IMR-90 (cell line): ENCODE measurements around the gene KRT16. TPM values are rescaled to one million over a fixed set of nuclear protein-coding genes. Genes with fewer than 3 reads are reported as not detected.

Experiments used
- ATAC-seq: fragments of 200-7000 bp; cut with Tn5 transposase; 2 replicates; pipeline ENCODE4 v1.9.1; 2020; ENCODE audit warnings: low read depth, mild to moderate bottlenecking, moderate library complexity
- BruUV-seq: library from RNA; stranded (reverse); fragments of 400-500 nt; replicated peaks from 2 replicates; lab custom pipeline; 2021; lab: Mats Ljungman, UMichigan
- CTCF ChIA-PET: fragments of 300-600 bp; formaldehyde crosslinking; extraction: SDS; loops from one replicate; lab custom pipeline; 2021; ENCODE audit warnings: antibody characterized with exemption; lab: Yijun Ruan, JAX
- POLR2A ChIA-PET: fragments of 300-600 bp; sonication (Branson Sonifier 250); formaldehyde crosslinking; loops from one replicate; lab custom pipeline; 2022; ENCODE audit warnings: antibody characterized with exemption; ENCODE audit not compliant: unreplicated experiment; lab: Charles Lee
- DNase-seq: peaks from one replicate; pipeline ENCODE4 v3.0.0; 2013
- H2AFZ ChIP-seq: replicated peaks from 2 replicates; pipeline ENCODE3; 2013; ENCODE audit warnings: low read length, mild to moderate bottlenecking; ENCODE audit not compliant: poor library complexity
- H2AK5ac ChIP-seq: 2 replicates; pipeline ENCODE4 v1.6.1; 2013; ENCODE audit warnings: low read depth, low read length, inconsistent platforms
- H2AK9ac ChIP-seq: replicated peaks from 2 replicates; pipeline ENCODE3; 2013; ENCODE audit warnings: mild to moderate bottlenecking, low read depth, low read length, moderate library complexity; ENCODE audit not compliant: poor library complexity
- H2BK120ac ChIP-seq: 2 replicates; pipeline ENCODE4 v1.6.1; 2013; ENCODE audit warnings: low read depth, low read length, inconsistent platforms
- H2BK15ac ChIP-seq: 3 replicates; pipeline ENCODE4 v1.6.1; 2013; ENCODE audit warnings: low read depth, low read length, inconsistent platforms
- H2BK20ac ChIP-seq: 2 replicates; pipeline ENCODE4 v1.6.1; 2013; ENCODE audit warnings: low read depth, mild to moderate bottlenecking, inconsistent platforms, low read length, moderate library complexity
- H2BK5ac ChIP-seq: 2 replicates; pipeline ENCODE4 v1.6.1; 2013; ENCODE audit warnings: mild to moderate bottlenecking, low read depth, low read length, inconsistent platforms; ENCODE audit not compliant: poor library complexity, severe bottlenecking
- H3K14ac ChIP-seq: replicated peaks from 2 replicates; pipeline ENCODE4 v1.6.1; 2013; ENCODE audit warnings: low read depth, low read length, inconsistent platforms
- H3K18ac ChIP-seq: 2 replicates; pipeline ENCODE4 v1.6.1; 2013; ENCODE audit warnings: low read depth, low read length, control low read depth
- H3K23ac ChIP-seq: 2 replicates; pipeline ENCODE4 v1.6.1; 2013; ENCODE audit warnings: low read depth, low read length, inconsistent platforms
- H3K27ac ChIP-seq: 2 replicates; pipeline ENCODE4 v1.5.1; 2013; ENCODE audit warnings: mild to moderate bottlenecking, control low read depth, low read length; ENCODE audit not compliant: insufficient read depth
- H3K27me3 ChIP-seq: 2 replicates; pipeline ENCODE4 v1.6.1; 2013; ENCODE audit warnings: low read length; ENCODE audit not compliant: control insufficient read depth, insufficient read depth
- H3K36me3 ChIP-seq: 2 replicates; pipeline ENCODE4 v1.6.1; 2013; ENCODE audit warnings: low read length, mixed read lengths; ENCODE audit not compliant: control insufficient read depth, insufficient read depth
- H3K4ac ChIP-seq: 2 replicates; pipeline ENCODE4 v1.6.1; 2013; ENCODE audit warnings: low read depth, low read length, inconsistent platforms
- H3K4me1 ChIP-seq: 2 replicates; pipeline ENCODE4 v1.6.1; 2013; ENCODE audit warnings: low read length, mixed read lengths; ENCODE audit not compliant: control insufficient read depth, insufficient read depth
- H3K4me2 ChIP-seq: 2 replicates; pipeline ENCODE4 v1.6.1; 2013; ENCODE audit warnings: low read depth, mild to moderate bottlenecking, control low read depth, low read length, moderate library complexity
- H3K4me3 ChIP-seq: 2 replicates; pipeline ENCODE4 v1.5.1; 2013; ENCODE audit warnings: low read depth, mild to moderate bottlenecking, control low read depth, low read length, moderate library complexity; ENCODE audit not compliant: insufficient read depth
- H3K56ac ChIP-seq: 2 replicates; pipeline ENCODE4 v1.6.1; 2013; ENCODE audit warnings: low read length, inconsistent platforms; ENCODE audit not compliant: insufficient read depth; ENCODE audit errors: extremely low read depth
- H3K79me1 ChIP-seq, 2 experiments: 2 replicates each; pipeline ENCODE4 v1.6.1; 2013; ENCODE audit warnings: low read length in 2 of 2, inconsistent platforms in 1 of 2, low read depth in 1 of 2
- H3K9ac ChIP-seq: 2 replicates; pipeline ENCODE4 v1.6.1; 2013; ENCODE audit warnings: low read depth, low read length, control low read depth
- H3K9me1 ChIP-seq: 2 replicates; pipeline ENCODE4 v1.6.1; 2013; ENCODE audit warnings: low read length, inconsistent platforms; ENCODE audit not compliant: insufficient read depth
- H3K9me3 ChIP-seq: 2 replicates; pipeline ENCODE4 v1.6.1; 2013; ENCODE audit warnings: low read length; ENCODE audit not compliant: control insufficient read depth, insufficient read depth
- H4K20me1 ChIP-seq: 2 replicates; pipeline ENCODE4 v1.6.1; 2013; ENCODE audit warnings: low read length, inconsistent platforms; ENCODE audit not compliant: insufficient read depth
- H4K5ac ChIP-seq: 2 replicates; pipeline ENCODE4 v1.6.1; 2013; ENCODE audit warnings: mild to moderate bottlenecking, low read depth, low read length, control low read depth
- H4K8ac ChIP-seq, 2 experiments: 2 replicates each; pipeline ENCODE4 v1.6.1; 2013; ENCODE audit warnings: low read depth in 2 of 2, low read length in 2 of 2, control low read depth in 1 of 2, inconsistent platforms in 1 of 2
- H4K91ac ChIP-seq: 2 replicates; pipeline ENCODE4 v1.6.1; 2013; ENCODE audit warnings: low read depth, low read length, inconsistent platforms; ENCODE audit not compliant: insufficient read depth
- BHLHE40 ChIP-seq: fragments of 150-350 bp; IDR thresholded peaks from 2 replicates; pipeline ENCODE4 v1.6.1; 2016; ENCODE audit warnings: mild to moderate bottlenecking, low read depth, low read length
- CEBPB ChIP-seq: IDR thresholded peaks from 2 replicates; pipeline ENCODE4 v1.6.1; 2012; ENCODE audit warnings: low read depth, low read length, improper control_type of control experiment
- CHD1 ChIP-seq: IDR thresholded peaks from 2 replicates; pipeline ENCODE4 v1.6.1; 2012; ENCODE audit warnings: low read depth, low read length, improper control_type of control experiment
- CTCF ChIP-seq: conservative IDR thresholded peaks from 2 replicates; pipeline ENCODE4 v1.5.1; 2012; ENCODE audit warnings: mild to moderate bottlenecking, low read depth, low read length, improper control_type of control experiment
- ELK1 ChIP-seq: fragments of 150-350 bp; IDR thresholded peaks from 2 replicates; pipeline ENCODE4 v1.6.1; 2016; ENCODE audit warnings: low read depth, mild to moderate bottlenecking, low read length, moderate library complexity, borderline replicate concordance
- FOS ChIP-seq: fragments of 150-350 bp; IDR thresholded peaks from 2 replicates; pipeline ENCODE4 v1.6.1; 2016; ENCODE audit warnings: low read depth, low read length
- MAFK ChIP-seq: IDR thresholded peaks from 2 replicates; pipeline ENCODE4 v1.6.1; 2012; ENCODE audit warnings: low read depth, low read length, improper control_type of control experiment
- MAZ ChIP-seq: IDR thresholded peaks from 2 replicates; pipeline ENCODE4 v1.6.1; 2012; ENCODE audit warnings: low read depth, mild to moderate bottlenecking, low read length, improper control_type of control experiment, moderate library complexity, borderline replicate concordance
- MXI1 ChIP-seq: IDR thresholded peaks from 2 replicates; pipeline ENCODE4 v1.6.1; 2012; ENCODE audit warnings: low read depth, mild to moderate bottlenecking, low read length, moderate library complexity, borderline replicate concordance
- NFE2L2 ChIP-seq: fragments of 150-350 bp; IDR thresholded peaks from 2 replicates; pipeline ENCODE4 v1.6.1; 2016; ENCODE audit warnings: low read depth, mild to moderate bottlenecking, low read length
- POLR2A ChIP-seq: IDR thresholded peaks from 2 replicates; pipeline ENCODE4 v1.6.1; 2012; ENCODE audit warnings: mild to moderate bottlenecking, low read depth, low read length
- RAD21 ChIP-seq: IDR thresholded peaks from 2 replicates; pipeline ENCODE4 v1.6.1; 2012; ENCODE audit warnings: low read length, improper control_type of control experiment
- RCOR1 ChIP-seq: IDR thresholded peaks from 2 replicates; pipeline ENCODE4 v1.6.1; 2012; ENCODE audit warnings: mild to moderate bottlenecking, low read length, improper control_type of control experiment; ENCODE audit not compliant: insufficient replicate concordance
- RFX5 ChIP-seq: IDR thresholded peaks from 2 replicates; pipeline ENCODE4 v1.8.0; 2012; ENCODE audit warnings: low read depth, mild to moderate bottlenecking, low read length, moderate library complexity
- SMC3 ChIP-seq: fragments of 150-350 bp; IDR thresholded peaks from 2 replicates; pipeline ENCODE4 v1.6.1; 2016; ENCODE audit warnings: low read depth, mild to moderate bottlenecking, antibody characterized with exemption, low read length, moderate library complexity
- USF2 ChIP-seq: fragments of 150-350 bp; IDR thresholded peaks from 2 replicates; pipeline ENCODE4 v1.6.1; 2017; ENCODE audit warnings: mild to moderate bottlenecking, antibody characterized with exemption, low read length, low read depth
- WGBS, 2 experiments: methylation state at CpG; one replicate each; pipeline versions ENCODE4 v1.1.5 to v1.1.7; 2013; ENCODE audit warnings: missing lambda C conversion rate in 2 of 2; ENCODE audit not compliant: insufficient read length in 1 of 2; ENCODE audit errors: extremely low coverage in 2 of 2; 5-methylcytosine and 5-hydroxymethylcytosine counted together
- dilution Hi-C: fragments of 300-500 bp; cut with HindIII; formaldehyde crosslinking; loops from one replicate; pipeline ENCODE4 v1.14.3; 2018; ENCODE audit warnings: low sequenced_read_pairs; ENCODE audit not compliant: unreplicated experiment
- in situ Hi-C: fragments of 300-500 bp; cut with MboI; formaldehyde crosslinking; loops from 3 replicates; pipeline ENCODE4 v1.14.3; 2019; ENCODE audit warnings: low sequenced_read_pairs, inconsistent platforms, mixed read lengths
- intact Hi-C: fragments of 100-400 bp; cut with micrococcal nuclease; formaldehyde crosslinking; loops from 2 replicates; pipeline ENCODE4 v1.10.0; 2022
- polyA plus RNA-seq, 3 experiments: library from polyadenylated mRNA; depleted of rRNA; stranded (reverse); fragments of >200 nt; gene quantifications; 2 replicates each; pipeline ENCODE4 v1.2.3, GENCODE V29; 2012; ENCODE audit warnings: low replicate concordance in 1 of 3
- total RNA-seq: library from RNA; depleted of rRNA; stranded (reverse); fragments of >200 nt; gene quantifications from 2 replicates; pipeline ENCODE4 v1.2.3, GENCODE V29; 2012

The KRT16 gene
- total and polyA plus RNA-seq, 2 of the 4 experiments (the other 2 are of a cell fraction), result not detected

- H3K18ac ChIP-seq, result no peak overlapping the region
- no peak overlapping the region for H3K9ac ChIP-seq
- H3K79me1 ChIP-seq, result no peaks in the 10 kb centered on the region
- H2AFZ ChIP-seq, result no peak overlapping the region
- no TSS peak for BruUV-seq
- H4K91ac ChIP-seq, result no peak overlapping the region
- intact Hi-C loops, result no loop called here
- H2BK5ac ChIP-seq, result no peak overlapping the region
- H4K8ac ChIP-seq, result no peak overlapping the region
- no peak overlapping the region for H2BK120ac ChIP-seq
- dilution Hi-C loops, result no loop called here
- no peak overlapping the region for H3K14ac ChIP-seq
- POLR2A ChIA-PET, result no interaction called here
- no peak overlapping the region for H3K4me2 ChIP-seq
- H3K4ac ChIP-seq, result no peak overlapping the region
- no peaks in the 10 kb centered on the region for H3K4me1 ChIP-seq
- no peak overlapping the region for H3K4me3 ChIP-seq
- H2BK15ac ChIP-seq, result no peak overlapping the region
- H2BK20ac ChIP-seq, result no peak overlapping the region
- DNase-seq, result no peak
- in situ Hi-C loops, result no loop called here
- H4K5ac ChIP-seq, result no peak overlapping the region
- H2AK9ac ChIP-seq, result no peak overlapping the region
- TF ChIP-seq FOS, result no peak
- no peak for TF ChIP-seq CTCF
- TF ChIP-seq NFE2L2, result no peak
- no peak for TF ChIP-seq MAFK
- no peak for TF ChIP-seq CHD1
- no peak for TF ChIP-seq MAZ
- no peak for TF ChIP-seq BHLHE40
- no peak for TF ChIP-seq MXI1
- no peak for TF ChIP-seq SMC3
- TF ChIP-seq USF2, result no peak
- no peak for TF ChIP-seq RFX5
- no peak for TF ChIP-seq RCOR1
- TF ChIP-seq ELK1, result no peak
- no peak for TF ChIP-seq POLR2A
- no peak for TF ChIP-seq CEBPB
- no peak for TF ChIP-seq RAD21
- no peaks in the 10 kb centered on the region for H3K9me3 ChIP-seq
- H3K36me3 ChIP-seq, result no peaks in the 10 kb centered on the region
- H3K56ac ChIP-seq, result no peak overlapping the region
- H4K20me1 ChIP-seq, result no peaks in the 10 kb centered on the region
- ATAC-seq, result no peak
- CTCF ChIA-PET, result no interaction called here
- H2AK5ac ChIP-seq, result no peak overlapping the region
- H3K27me3 ChIP-seq, result peaks cover 17% of the 10 kb centered on the region
- H3K27ac ChIP-seq, result no peak overlapping the region
- no peak overlapping the region for H3K23ac ChIP-seq
- peaks cover 10% of the 10 kb centered on the region for H3K9me1 ChIP-seq
- WGBS, 2 experiments, result 86% methylated on average over 4 of the region's 10 CpGs; no CpG with 5 or more reads in 1 of the 2 experiments
These were observed 16.7 kb upstream of the KRT16 start for GRCh38 chr17:41629316-41629715.
